H1 (cell line): Measurements from ENCODE around the gene POLRMT. TPM values are rescaled to one million over a fixed set of nuclear protein-coding genes. Genes with fewer than 3 reads are reported as not detected.

Source experiments
- CREB1 ChIP-seq: IDR thresholded peaks from 2 replicates; pipeline ENCODE4 v1.6.1; 2012; ENCODE audit warnings: inconsistent platforms
- POLR2A ChIP-seq, 2 experiments: IDR thresholded peaks; 1 replicate in 1 of 2; 2 replicates in 1 of 2; pipeline ENCODE4 v1.6.1; 2011; ENCODE audit warnings: low read depth in 2 of 2, low read length in 2 of 2, mild to moderate bottlenecking in 2 of 2; ENCODE audit errors: control extremely low read depth in 1 of 2
- TBP ChIP-seq: IDR thresholded peaks from 2 replicates; pipeline ENCODE4 v1.6.1; 2011; ENCODE audit warnings: low read depth, low read length, improper control_type of control experiment
- USF2 ChIP-seq: IDR thresholded peaks from 2 replicates; pipeline ENCODE4 v1.6.1; 2011; ENCODE audit warnings: low read length, improper control_type of control experiment
- polyA plus RNA-seq, 7 experiments: library from polyadenylated mRNA; depleted of rRNA in 3 of 7; stranded (reverse) in 5 of 7; unstranded in 2 of 7; fragments of >200 nt in 5 of 7; fragments of 200-250 nt in 2 of 7; gene quantifications; 1 replicate in 5 of 7; 2 replicates in 1 of 7; 4 replicates in 1 of 7; pipeline versions ENCODE4 v1.2.1 to v1.2.3, GENCODE V29; 2011 to 2013; ENCODE audit warnings: missing spikeins in 2 of 7, mixed read lengths in 2 of 7
- total RNA-seq: library from RNA; stranded (reverse); fragmentation: NEBNext Ultra II Directional; extraction: Animal tissue kit (Norgen Biotek cat#: 25700); gene quantifications from 2 replicates; pipeline ENCODE4 v1.2.1, GENCODE V29; 2021

POLRMT gene
- total and polyA plus RNA-seq, 2 of the 8 experiments (the other 6 are each of a cell fraction or from before 2014, with no cell fraction given): 93.0 to 111 TPM

- TF ChIP-seq TBP (no peak), POLR2A (IDR thresholded peaks at IDR 0.05; ENCODE audit: control extremely low read depth in 1 of 2, low read depth in 2 of 2, low read length in 2 of 2) (no peak), CREB1 (no peak), USF2 (no peak)
Measured at GRCh38 chr19:579111-579841, 54.1 kb downstream of the POLRMT start (continued).
